K562 (cell line): Measurements from ENCODE around the gene CELA1. TPM values are rescaled to one million over a fixed set of nuclear protein-coding genes. Genes with fewer than 3 reads are reported as not detected.
A peak's percentile ranks its signal among the peaks of the same experiment; 100 is the strongest.

Experiments used
- HDAC6 ChIP-seq: IDR thresholded peaks from 2 replicates; pipeline ENCODE4 v1.6.1; 2012; ENCODE audit warnings: low read depth, mild to moderate bottlenecking, control low read depth, inconsistent platforms, low read length, moderate library complexity
- HMG20A ChIP-seq: fragments of 450-650 bp; formaldehyde crosslinking; conservative IDR thresholded peaks from 2 replicates; pipeline ENCODE4 v1.4.0; 2020; ENCODE audit warnings: mild to moderate bottlenecking, mixed read lengths
- MAFG ChIP-seq: fragments of 450-650 bp; conservative IDR thresholded peaks from 2 replicates; pipeline ENCODE4 v1.6.1; 2016; ENCODE audit warnings: missing genetic modification characterization, missing compliant biosample characterization
- PML ChIP-seq: IDR thresholded peaks from 2 replicates; pipeline ENCODE4 v1.6.1; 2012; ENCODE audit warnings: low read length, inconsistent platforms
- POLR2AphosphoS5 ChIP-seq: IDR thresholded peaks from 2 replicates; pipeline ENCODE4 v1.6.1; 2011; ENCODE audit warnings: mild to moderate bottlenecking, low read depth, low read length, moderate library complexity; ENCODE audit not compliant: control insufficient read depth, insufficient read depth
- PTTG1 ChIP-seq: fragments of 450-650 bp; IDR thresholded peaks from 2 replicates; pipeline ENCODE4 v1.6.1; 2016; ENCODE audit warnings: low read depth, mild to moderate bottlenecking, missing genetic modification characterization, missing compliant biosample characterization
- PURB ChIP-seq: sonication (generic); formaldehyde crosslinking; IDR thresholded peaks from 2 replicates; pipeline ENCODE4 v1.9.0; 2021; ENCODE audit warnings: low read depth, mild to moderate bottlenecking, missing genetic modification reagents
- RAD21 ChIP-seq, 2 experiments: fragments of 250-450 bp in 1 of 2; fragments of 450-650 bp in 1 of 2; sonication (Bioruptor Pico) in 1 of 2; formaldehyde crosslinking in 1 of 2; IDR thresholded peaks in 1 of 2; conservative IDR thresholded peaks in 1 of 2; 2 replicates each; pipeline versions ENCODE4 v1.4.0 to v1.8.0; 2020 to 2022; ENCODE audit warnings: mild to moderate bottlenecking in 2 of 2, moderate library complexity in 1 of 2
- RBM17 ChIP-seq: fragments of 200-400 bp; formaldehyde crosslinking; IDR thresholded peaks from 2 replicates; pipeline ENCODE4 v1.6.1; 2017; ENCODE audit warnings: low read depth, mild to moderate bottlenecking, low read length, borderline replicate concordance
- RBM34 ChIP-seq: fragments of 200-400 bp; formaldehyde crosslinking; IDR thresholded peaks from 2 replicates; pipeline ENCODE4 v1.6.1; 2018; ENCODE audit warnings: low read length, borderline replicate concordance; ENCODE audit not compliant: insufficient read depth
- RFX5 ChIP-seq: IDR thresholded peaks from 2 replicates; pipeline ENCODE4 v1.6.1; 2011; ENCODE audit warnings: low read depth, mild to moderate bottlenecking, improper control_type of control experiment, low read length
- RHOXF2B ChIP-seq: fragments of 250-450 bp; sonication (Bioruptor Pico); conservative IDR thresholded peaks from 2 replicates; pipeline ENCODE4 v1.5.1; 2021
- SMARCA4 ChIP-seq: fragments of 450-650 bp; IDR thresholded peaks from 2 replicates; pipeline ENCODE4 v1.6.1; 2016
- SMARCB1 ChIP-seq: IDR thresholded peaks from 2 replicates; pipeline ENCODE4 v1.6.1; 2011; ENCODE audit warnings: improper control_type of control experiment, low read depth; ENCODE audit not compliant: insufficient read length
- TAF7 ChIP-seq: fragments of 450-650 bp; IDR thresholded peaks from 2 replicates; pipeline ENCODE4 v1.6.1; 2016; ENCODE audit warnings: missing genetic modification characterization, missing compliant biosample characterization
- XRCC3 ChIP-seq: fragments of 450-650 bp; IDR thresholded peaks from 2 replicates; pipeline ENCODE4 v1.6.1; 2017; ENCODE audit warnings: mild to moderate bottlenecking, moderate library complexity
- ZNF134 ChIP-seq: fragments of 250-450 bp; sonication (Bioruptor Pico); conservative IDR thresholded peaks from 2 replicates; pipeline ENCODE4 v1.4.0; 2020
- ZNF140 ChIP-seq: fragments of 250-450 bp; sonication (Bioruptor Pico); IDR thresholded peaks from 2 replicates; pipeline ENCODE4 v1.8.0; 2021; ENCODE audit warnings: moderate library complexity, mild to moderate bottlenecking, inconsistent platforms
- ZNF184 ChIP-seq: sonication (generic); formaldehyde crosslinking; IDR thresholded peaks from 2 replicates; pipeline ENCODE4 v1.5.0; 2020; ENCODE audit warnings: missing genetic modification reagents
- ZNF589 ChIP-seq: fragments of 200-800 bp; sonication (Bioruptor generic); IDR thresholded peaks from 2 replicates; pipeline ENCODE4 v1.6.1; 2016; ENCODE audit warnings: low read depth, missing genetic modification characterization, missing compliant biosample characterization
- polyA plus RNA-seq, 8 experiments: library from polyadenylated mRNA; depleted of rRNA in 4 of 8; stranded (reverse) in 5 of 8; unstranded in 3 of 8; fragments of >200 nt; fragmentation: Nextera tagmentation in 2 of 8; fragmentation: Illumina TruSeq in 1 of 8; extraction: Ambion mirVana in 2 of 8; extraction: Trizol in 1 of 8; gene quantifications; 2 replicates each; pipeline versions ENCODE4 v1.2.1 to v1.2.3, GENCODE V29; 2011 to 2014; ENCODE audit warnings: inconsistent platforms in 1 of 8, missing spikeins in 1 of 8
- total RNA-seq, 7 experiments: library from RNA; depleted of rRNA in 6 of 7; stranded (reverse); fragments of >200 nt in 6 of 7; fragmentation: Illumina TruSeq in 2 of 7; extraction: Trizol in 2 of 7; gene quantifications; 2 replicates each; pipeline versions ENCODE4 v1.2.1 to v1.2.3, GENCODE V29; 2011 to 2021; ENCODE audit warnings: low replicate concordance in 1 of 7
- TF ChIP-seq, protein P1 (sequence below), 2 experiments: fragments of 450-650 bp in 1 of 2; sonication (generic) in 1 of 2; formaldehyde crosslinking; conservative IDR thresholded peaks; 2 replicates each; pipeline versions ENCODE4 v1.4.0 to v1.8.1; 2020 to 2022; ENCODE audit warnings: mild to moderate bottlenecking in 1 of 2, missing genetic modification reagents in 1 of 2
- TF ChIP-seq, protein P2 (sequence below): fragments of 450-650 bp; IDR thresholded peaks from 2 replicates; pipeline ENCODE4 v1.6.1; 2017; ENCODE audit warnings: mild to moderate bottlenecking, moderate library complexity
- TF ChIP-seq, protein P3 (sequence below): sonication (generic); formaldehyde crosslinking; IDR thresholded peaks from 2 replicates; pipeline ENCODE4 v1.4.0; 2020; ENCODE audit warnings: mild to moderate bottlenecking, missing genetic modification reagents
- TF ChIP-seq, protein P4 (sequence below): sonication (generic); formaldehyde crosslinking; IDR thresholded peaks from 2 replicates; pipeline ENCODE4 v1.8.1; 2023; ENCODE audit warnings: mild to moderate bottlenecking, missing genetic modification reagents, moderate library complexity

Gene CELA1
- total and polyA plus RNA-seq, 9 of the 15 experiments (the other 6 are each of a cell fraction or from before 2014, with no cell fraction given): 0.06 to 0.27 (median 0.22) TPM; not detected in 6

DNA sequence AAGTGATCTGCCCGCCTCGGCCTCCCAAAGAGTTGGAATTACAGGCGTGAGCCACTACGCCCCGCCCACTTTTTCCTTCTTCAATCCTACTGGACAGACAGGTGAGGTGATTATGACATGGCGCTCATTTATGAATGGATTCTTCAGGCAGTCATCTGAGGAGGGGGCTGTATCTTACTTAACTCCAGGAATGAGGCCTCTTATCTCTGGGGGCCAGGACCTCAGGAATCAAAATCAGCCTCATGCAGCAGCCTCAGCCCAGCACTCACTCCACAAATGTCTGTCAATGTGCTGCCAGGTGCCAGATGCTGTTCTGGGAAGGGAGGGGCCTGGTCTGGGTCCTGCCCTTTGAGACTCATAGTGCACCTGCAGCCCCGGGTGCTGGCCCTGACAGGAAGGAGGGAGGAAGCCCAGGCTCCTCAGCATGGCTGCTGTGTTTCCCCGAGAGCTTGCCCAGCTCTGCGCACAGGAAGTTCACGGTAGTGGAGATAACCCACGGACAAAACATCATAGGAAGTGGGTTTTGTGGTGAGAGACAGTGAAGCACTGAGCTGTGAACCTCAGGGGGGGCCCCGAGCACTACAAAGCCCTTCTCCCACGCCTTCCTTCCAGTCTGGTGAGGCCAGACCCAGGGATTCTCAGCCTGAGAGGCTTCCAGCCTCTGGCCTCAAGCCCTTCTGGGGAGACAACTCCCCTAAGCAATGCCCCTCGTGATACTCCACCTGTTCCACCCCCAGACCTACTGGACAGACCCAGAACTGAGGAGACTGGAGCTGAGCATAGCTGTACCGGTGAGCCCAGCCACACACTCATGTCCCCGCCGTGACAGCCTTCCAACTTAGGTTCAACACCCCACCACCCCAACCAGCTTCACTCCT is 22.4 kb upstream of the CELA1 start (continued):
- no peak for TF ChIP-seq XRCC3
- TF ChIP-seq RFX5: no peak
- no peak for TF ChIP-seq ZNF184
- no peak for TF ChIP-seq PURB (CRISPR knock-in tag)
- peak; percentile 94 for TF ChIP-seq PML
- TF ChIP-seq, protein P1, sequence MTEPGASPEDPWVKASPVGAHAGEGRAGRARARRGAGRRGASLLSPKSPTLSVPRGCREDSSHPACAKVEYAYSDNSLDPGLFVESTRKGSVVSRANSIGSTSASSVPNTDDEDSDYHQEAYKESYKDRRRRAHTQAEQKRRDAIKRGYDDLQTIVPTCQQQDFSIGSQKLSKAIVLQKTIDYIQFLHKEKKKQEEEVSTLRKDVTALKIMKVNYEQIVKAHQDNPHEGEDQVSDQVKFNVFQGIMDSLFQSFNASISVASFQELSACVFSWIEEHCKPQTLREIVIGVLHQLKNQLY (CRISPR knock-in tag; conservative IDR thresholded peaks at IDR 0.05): no peak
- no peak for TF ChIP-seq MAFG (tag)
- TF ChIP-seq PTTG1 (tag): no peak
- TF ChIP-seq ZNF589: peak; percentile 94
- TF ChIP-seq SMARCB1: no peak
- TF ChIP-seq ZNF140 (CRISPR knock-in tag): no peak
- TF ChIP-seq HMG20A (CRISPR knock-in tag): no peak
- TF ChIP-seq, protein P2, sequence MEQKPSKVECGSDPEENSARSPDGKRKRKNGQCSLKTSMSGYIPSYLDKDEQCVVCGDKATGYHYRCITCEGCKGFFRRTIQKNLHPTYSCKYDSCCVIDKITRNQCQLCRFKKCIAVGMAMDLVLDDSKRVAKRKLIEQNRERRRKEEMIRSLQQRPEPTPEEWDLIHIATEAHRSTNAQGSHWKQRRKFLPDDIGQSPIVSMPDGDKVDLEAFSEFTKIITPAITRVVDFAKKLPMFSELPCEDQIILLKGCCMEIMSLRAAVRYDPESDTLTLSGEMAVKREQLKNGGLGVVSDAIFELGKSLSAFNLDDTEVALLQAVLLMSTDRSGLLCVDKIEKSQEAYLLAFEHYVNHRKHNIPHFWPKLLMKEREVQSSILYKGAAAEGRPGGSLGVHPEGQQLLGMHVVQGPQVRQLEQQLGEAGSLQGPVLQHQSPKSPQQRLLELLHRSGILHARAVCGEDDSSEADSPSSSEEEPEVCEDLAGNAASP: no peak
- TF ChIP-seq, protein P3, sequence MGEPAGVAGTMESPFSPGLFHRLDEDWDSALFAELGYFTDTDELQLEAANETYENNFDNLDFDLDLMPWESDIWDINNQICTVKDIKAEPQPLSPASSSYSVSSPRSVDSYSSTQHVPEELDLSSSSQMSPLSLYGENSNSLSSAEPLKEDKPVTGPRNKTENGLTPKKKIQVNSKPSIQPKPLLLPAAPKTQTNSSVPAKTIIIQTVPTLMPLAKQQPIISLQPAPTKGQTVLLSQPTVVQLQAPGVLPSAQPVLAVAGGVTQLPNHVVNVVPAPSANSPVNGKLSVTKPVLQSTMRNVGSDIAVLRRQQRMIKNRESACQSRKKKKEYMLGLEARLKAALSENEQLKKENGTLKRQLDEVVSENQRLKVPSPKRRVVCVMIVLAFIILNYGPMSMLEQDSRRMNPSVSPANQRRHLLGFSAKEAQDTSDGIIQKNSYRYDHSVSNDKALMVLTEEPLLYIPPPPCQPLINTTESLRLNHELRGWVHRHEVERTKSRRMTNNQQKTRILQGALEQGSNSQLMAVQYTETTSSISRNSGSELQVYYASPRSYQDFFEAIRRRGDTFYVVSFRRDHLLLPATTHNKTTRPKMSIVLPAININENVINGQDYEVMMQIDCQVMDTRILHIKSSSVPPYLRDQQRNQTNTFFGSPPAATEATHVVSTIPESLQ: no peak
- no peak for TF ChIP-seq RHOXF2B (CRISPR knock-in tag)
- TF ChIP-seq, protein P4, sequence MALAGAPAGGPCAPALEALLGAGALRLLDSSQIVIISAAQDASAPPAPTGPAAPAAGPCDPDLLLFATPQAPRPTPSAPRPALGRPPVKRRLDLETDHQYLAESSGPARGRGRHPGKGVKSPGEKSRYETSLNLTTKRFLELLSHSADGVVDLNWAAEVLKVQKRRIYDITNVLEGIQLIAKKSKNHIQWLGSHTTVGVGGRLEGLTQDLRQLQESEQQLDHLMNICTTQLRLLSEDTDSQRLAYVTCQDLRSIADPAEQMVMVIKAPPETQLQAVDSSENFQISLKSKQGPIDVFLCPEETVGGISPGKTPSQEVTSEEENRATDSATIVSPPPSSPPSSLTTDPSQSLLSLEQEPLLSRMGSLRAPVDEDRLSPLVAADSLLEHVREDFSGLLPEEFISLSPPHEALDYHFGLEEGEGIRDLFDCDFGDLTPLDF (CRISPR knock-in tag): no peak
- no peak for TF ChIP-seq TAF7
- peak; percentile 68 for TF ChIP-seq SMARCA4
- TF ChIP-seq POLR2AphosphoS5: peak; percentile 93
- no peak for TF ChIP-seq ZNF134 (CRISPR knock-in tag)
- TF ChIP-seq HDAC6: no peak
- TF ChIP-seq RBM34: no peak
- no peak for TF ChIP-seq RBM17
- TF ChIP-seq RAD21 (CRISPR knock-in tag; conservative IDR thresholded peaks at IDR 0.05 in 1 of 2, IDR thresholded peaks at IDR 0.05 in 1 of 2): no peak; a peak in 1 of 4 replicates
